ENCODE measurements around the gene RASSF6.

Gene RASSF6

GRCh38 chr4:73586666-73587065, 33.6 kb downstream of the RASSF6 start:
- no peak for TF ChIP-seq CTCF (IDR thresholded peaks at IDR 0.05)
- H3K79me2 ChIP-seq = no peaks in the 10 kb centered on the region
- H3K27ac ChIP-seq = no peak overlapping the region
- H3K36me3 ChIP-seq (ENCODE audit: control insufficient read depth, insufficient read depth, low read length) = no peaks in the 10 kb centered on the region
- no peaks in the 10 kb centered on the region for H3K27me3 ChIP-seq (ENCODE audit: control insufficient read depth, insufficient read depth, low read length)
- H3K9ac ChIP-seq = no peak overlapping the region
- H3K4me2 ChIP-seq (ENCODE audit: low read length) = no peak overlapping the region
- H3K4me1 ChIP-seq = no peaks in the 10 kb centered on the region
- H3K9me3 ChIP-seq (ENCODE audit: control insufficient read depth, low read length) = no peaks in the 10 kb centered on the region
- H3K4me3 ChIP-seq (ENCODE audit: low read depth, low read length) = no peak overlapping the region
- H2AFZ ChIP-seq = no peak overlapping the region

- Histone ChIP-seq H3K79me2 (no peaks in the 10 kb centered on the region), H3K27me3 (ENCODE audit: control insufficient read depth, insufficient read depth, low read length) (no peaks in the 10 kb centered on the region), H2AFZ (no peak overlapping the region), H3K4me2 (ENCODE audit: low read length) (no peak overlapping the region), H3K4me3 (ENCODE audit: low read depth, low read length) (no peak overlapping the region), H3K9ac (no peak overlapping the region), H3K9me3 (ENCODE audit: control insufficient read depth, low read length) (no peaks in the 10 kb centered on the region), H3K27ac (no peak overlapping the region), H3K36me3 (ENCODE audit: control insufficient read depth, insufficient read depth, low read length) (no peaks in the 10 kb centered on the region), H3K4me1 (no peaks in the 10 kb centered on the region)
- no peak for TF ChIP-seq CTCF (IDR thresholded peaks at IDR 0.05)
These were observed 34.2 kb downstream of the RASSF6 start for GRCh38 chr4:73586040-73586439.

- H3K27ac ChIP-seq = no peak overlapping the region
- H3K4me3 ChIP-seq (ENCODE audit: low read depth, low read length) = no peak overlapping the region
- no peaks in the 10 kb centered on the region for H3K27me3 ChIP-seq (ENCODE audit: control insufficient read depth, insufficient read depth, low read length)
- H3K9me3 ChIP-seq (ENCODE audit: control insufficient read depth, low read length) = no peaks in the 10 kb centered on the region
- no peak overlapping the region for H3K4me2 ChIP-seq (ENCODE audit: low read length)
- no peak overlapping the region for H3K9ac ChIP-seq
- TF ChIP-seq CTCF (IDR thresholded peaks at IDR 0.05) = no peak
- H2AFZ ChIP-seq = no peak overlapping the region
- no peaks in the 10 kb centered on the region for H3K36me3 ChIP-seq (ENCODE audit: control insufficient read depth, insufficient read depth, low read length)
- H3K4me1 ChIP-seq = no peaks in the 10 kb centered on the region
- no peaks in the 10 kb centered on the region for H3K79me2 ChIP-seq
These were observed 34.9 kb downstream of the RASSF6 start for GRCh38 chr4:73585345-73585744.

- no peak overlapping the region for H3K27ac ChIP-seq
- no peak overlapping the region for H3K9ac ChIP-seq
- H3K79me2 ChIP-seq = no peaks in the 10 kb centered on the region
- no peaks in the 10 kb centered on the region for H3K27me3 ChIP-seq (ENCODE audit: control insufficient read depth, insufficient read depth, low read length)
- H3K4me2 ChIP-seq (ENCODE audit: low read length) = no peak overlapping the region
- H3K9me3 ChIP-seq (ENCODE audit: control insufficient read depth, low read length) = no peaks in the 10 kb centered on the region
- H3K36me3 ChIP-seq (ENCODE audit: control insufficient read depth, insufficient read depth, low read length) = no peaks in the 10 kb centered on the region
- no peaks in the 10 kb centered on the region for H3K4me1 ChIP-seq
- TF ChIP-seq CTCF (IDR thresholded peaks at IDR 0.05) = no peak
- no peak overlapping the region for H2AFZ ChIP-seq
- no peak overlapping the region for H3K4me3 ChIP-seq (ENCODE audit: low read depth, low read length)
These were observed 36.6 kb downstream of the RASSF6 start for GRCh38 chr4:73583666-73584065.

GRCh38 chr4:73577371-73577770, 42.9 kb downstream of the RASSF6 start:
- H3K27ac ChIP-seq = no peak overlapping the region
- H3K79me2 ChIP-seq = no peaks in the 10 kb centered on the region
- TF ChIP-seq CTCF (IDR thresholded peaks at IDR 0.05) = no peak
- no peak overlapping the region for H3K9ac ChIP-seq
- no peak overlapping the region for H3K4me2 ChIP-seq (ENCODE audit: low read length)
- no peaks in the 10 kb centered on the region for H3K4me1 ChIP-seq
- H3K27me3 ChIP-seq (ENCODE audit: control insufficient read depth, insufficient read depth, low read length) = no peaks in the 10 kb centered on the region
- no peak overlapping the region for H3K4me3 ChIP-seq (ENCODE audit: low read depth, low read length)
- no peaks in the 10 kb centered on the region for H3K9me3 ChIP-seq (ENCODE audit: control insufficient read depth, low read length)
- H3K36me3 ChIP-seq (ENCODE audit: control insufficient read depth, insufficient read depth, low read length) = no peaks in the 10 kb centered on the region
- no peak overlapping the region for H2AFZ ChIP-seq

Measured in parathyroid adenoma (tissue), 2 donors.